GM12874 (cell line): ENCODE measurements around the gene ARHGAP23.

Source experiments
- CTCF ChIP-seq: IDR thresholded peaks from 2 replicates; pipeline ENCODE4 v1.5.1; 2011; ENCODE audit warnings: low read depth, mild to moderate bottlenecking, control low read depth, low read length, moderate library complexity; ENCODE audit not compliant: insufficient read depth

Gene ARHGAP23

DNA sequence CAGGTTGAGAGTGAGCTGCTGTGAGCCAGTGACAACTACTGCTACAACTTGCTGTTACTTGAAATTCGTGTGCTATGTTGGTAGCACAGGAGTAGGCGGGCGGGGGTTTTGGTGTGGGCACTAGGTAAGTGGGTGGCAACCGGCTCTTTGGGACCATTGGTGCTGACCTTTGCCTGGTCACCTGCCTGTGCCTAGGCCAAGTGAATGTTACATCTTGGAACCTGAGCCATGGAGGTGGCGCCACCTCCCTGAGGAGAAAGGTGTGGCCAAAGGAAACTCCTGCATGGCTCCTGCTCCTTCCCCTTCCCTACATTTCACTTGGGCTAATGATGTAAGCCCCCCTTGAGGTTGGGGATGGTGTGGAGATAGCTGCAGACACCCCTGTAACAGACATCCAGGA, 25.4 kb upstream of the ARHGAP23 start:
- TF ChIP-seq CTCF, result no peak

- TF ChIP-seq CTCF, result no peak
Measured at GRCh38 chr17:38403491-38403890, 24.8 kb upstream of the ARHGAP23 start.

DNA sequence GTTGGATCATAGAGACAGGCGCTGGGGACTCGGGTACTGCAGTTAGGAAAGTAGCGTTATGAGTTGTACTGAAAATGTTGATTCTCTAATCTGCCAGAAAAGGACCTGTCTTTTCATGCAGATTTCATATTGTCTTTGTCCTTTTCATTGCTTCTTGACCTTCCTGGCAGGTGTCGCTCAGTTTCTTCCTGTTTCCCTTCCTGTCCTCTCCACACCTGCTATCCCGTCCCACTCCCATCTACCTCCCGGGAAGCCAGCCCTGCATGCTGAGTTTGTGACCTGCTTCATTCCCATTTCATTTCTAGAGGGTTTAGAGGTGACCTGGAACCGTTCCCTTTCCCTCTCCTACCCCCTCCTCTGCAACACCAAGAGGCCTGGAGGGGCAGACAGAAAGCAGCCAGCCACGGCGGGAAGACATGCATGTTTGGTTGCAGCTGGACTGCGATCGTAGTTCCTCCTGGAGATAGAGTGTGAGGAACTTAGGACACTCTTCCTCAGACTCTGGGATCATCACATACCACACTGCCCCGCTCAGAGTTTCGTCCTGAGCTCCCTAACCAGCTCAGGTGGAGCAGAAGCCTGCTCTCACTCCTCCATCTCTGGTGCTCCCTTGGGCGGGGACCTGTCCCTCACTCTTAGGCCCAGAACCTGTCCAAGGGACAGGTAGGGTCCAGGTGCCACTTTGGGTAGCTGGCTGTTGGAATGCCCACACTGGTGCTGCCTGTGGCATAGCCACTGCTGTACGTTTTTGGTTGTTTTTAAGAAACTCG, 23.9 kb upstream of the ARHGAP23 start:
- no peak for TF ChIP-seq CTCF

- TF ChIP-seq CTCF, result no peak
Measured at GRCh38 chr17:38405654-38406053, 22.6 kb upstream of the ARHGAP23 start.

- no peak for TF ChIP-seq CTCF
Measured at GRCh38 chr17:38410201-38410600, 18.1 kb upstream of the ARHGAP23 start.

DNA sequence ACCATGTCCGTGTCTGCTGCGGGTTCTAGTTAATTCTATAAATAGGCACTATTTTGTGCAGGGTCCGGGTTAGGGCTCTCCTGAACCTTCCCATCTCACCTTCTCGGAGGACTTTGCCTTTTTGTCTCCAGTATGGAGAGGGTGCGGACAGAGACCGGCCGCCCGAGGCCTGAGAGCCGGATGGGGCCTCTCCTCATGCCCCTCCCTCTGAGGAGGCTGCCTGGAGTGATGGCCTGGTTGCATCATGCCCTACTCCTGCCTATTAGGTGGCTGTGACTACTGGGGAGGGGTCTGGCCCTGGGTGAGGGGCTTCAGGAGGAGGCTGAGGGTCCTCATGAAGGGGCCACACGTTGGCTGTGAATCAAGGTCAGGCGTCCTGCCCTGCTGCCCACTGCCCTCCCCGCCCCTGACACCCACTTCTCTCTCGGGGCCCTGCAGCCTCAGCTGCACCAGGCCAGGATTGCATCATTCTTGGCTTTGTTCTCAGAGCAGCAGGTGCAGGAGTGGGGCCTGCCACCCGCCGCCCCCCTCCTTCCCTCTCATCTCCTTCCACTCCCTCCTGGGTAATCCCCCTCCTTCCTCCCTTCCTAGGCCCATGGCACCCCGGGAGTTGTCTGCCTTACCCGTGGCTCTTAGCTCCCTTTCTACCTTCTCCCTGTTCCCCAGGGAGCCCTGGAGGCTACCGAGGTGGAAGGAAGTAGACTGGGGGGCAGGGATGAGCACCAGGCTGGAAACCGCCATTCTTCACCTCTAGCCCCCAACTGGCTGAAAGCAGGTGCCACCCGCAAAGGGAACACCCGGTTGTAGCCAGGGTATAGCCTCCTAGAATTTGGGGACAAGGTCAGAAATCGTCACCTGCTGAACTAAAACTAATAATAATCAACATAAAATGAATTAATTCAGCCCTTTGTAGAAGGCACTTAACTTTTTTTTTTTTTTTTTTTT, 12.7 kb upstream of the ARHGAP23 start:
- TF ChIP-seq CTCF, result no peak

DNA sequence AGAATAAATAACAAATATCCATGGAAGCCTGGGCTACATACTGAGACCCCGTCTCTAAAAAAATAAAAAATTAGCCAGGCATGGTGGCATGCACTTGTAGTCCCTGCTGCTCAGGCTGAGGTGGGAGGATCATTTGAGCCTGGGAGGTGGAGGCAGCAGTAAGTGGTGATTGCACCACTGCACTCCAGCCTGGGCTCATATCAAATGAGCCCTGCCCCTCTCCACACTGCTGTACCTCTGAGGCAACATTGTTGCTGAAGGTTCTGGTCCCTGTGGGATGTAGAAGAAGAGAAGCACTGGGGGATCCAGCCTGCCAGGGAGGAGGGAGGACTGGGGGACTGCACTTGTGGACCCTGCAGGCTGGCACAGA, 11.4 kb upstream of the ARHGAP23 start:
- no peak for TF ChIP-seq CTCF
